ENCODE results near the gene XPO1.

GRCh38 chr2:61451178-61451577 is 87.0 kb downstream of the XPO1 start:
- TF ChIP-seq CTCF (IDR thresholded peaks at IDR 0.05; ENCODE audit: extremely low read depth in 1 of 2, insufficient read depth in 1 of 2, low read depth in 1 of 2, low read length in 2 of 2) (no peak), EZH2 (IDR thresholded peaks at IDR 0.05; ENCODE audit: borderline replicate concordance, low read depth, low read length, severe bottlenecking) (no peak), MYC (IDR thresholded peaks at IDR 0.05; ENCODE audit: low read depth, low read length) (no peak), POLR2A (IDR thresholded peaks at IDR 0.05; ENCODE audit: low read depth, low read length) (no peak), POLR2AphosphoS5 (IDR thresholded peaks at IDR 0.05; ENCODE audit: insufficient read depth, low read depth, low read length) (no peak), MAX (IDR thresholded peaks at IDR 0.05; ENCODE audit: insufficient read depth, insufficient read length) (no peak)
